Measurements from ENCODE around the gene GUF1. TPM values are rescaled to one million over a fixed set of nuclear protein-coding genes. Genes with fewer than 3 reads are reported as not detected.

The GUF1 gene, protein sequence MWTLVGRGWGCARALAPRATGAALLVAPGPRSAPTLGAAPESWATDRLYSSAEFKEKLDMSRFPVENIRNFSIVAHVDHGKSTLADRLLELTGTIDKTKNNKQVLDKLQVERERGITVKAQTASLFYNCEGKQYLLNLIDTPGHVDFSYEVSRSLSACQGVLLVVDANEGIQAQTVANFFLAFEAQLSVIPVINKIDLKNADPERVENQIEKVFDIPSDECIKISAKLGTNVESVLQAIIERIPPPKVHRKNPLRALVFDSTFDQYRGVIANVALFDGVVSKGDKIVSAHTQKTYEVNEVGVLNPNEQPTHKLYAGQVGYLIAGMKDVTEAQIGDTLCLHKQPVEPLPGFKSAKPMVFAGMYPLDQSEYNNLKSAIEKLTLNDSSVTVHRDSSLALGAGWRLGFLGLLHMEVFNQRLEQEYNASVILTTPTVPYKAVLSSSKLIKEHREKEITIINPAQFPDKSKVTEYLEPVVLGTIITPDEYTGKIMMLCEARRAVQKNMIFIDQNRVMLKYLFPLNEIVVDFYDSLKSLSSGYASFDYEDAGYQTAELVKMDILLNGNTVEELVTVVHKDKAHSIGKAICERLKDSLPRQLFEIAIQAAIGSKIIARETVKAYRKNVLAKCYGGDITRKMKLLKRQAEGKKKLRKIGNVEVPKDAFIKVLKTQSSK
- total RNA-seq: 21.3 and 22.9 TPM in 2 replicates

DNA sequence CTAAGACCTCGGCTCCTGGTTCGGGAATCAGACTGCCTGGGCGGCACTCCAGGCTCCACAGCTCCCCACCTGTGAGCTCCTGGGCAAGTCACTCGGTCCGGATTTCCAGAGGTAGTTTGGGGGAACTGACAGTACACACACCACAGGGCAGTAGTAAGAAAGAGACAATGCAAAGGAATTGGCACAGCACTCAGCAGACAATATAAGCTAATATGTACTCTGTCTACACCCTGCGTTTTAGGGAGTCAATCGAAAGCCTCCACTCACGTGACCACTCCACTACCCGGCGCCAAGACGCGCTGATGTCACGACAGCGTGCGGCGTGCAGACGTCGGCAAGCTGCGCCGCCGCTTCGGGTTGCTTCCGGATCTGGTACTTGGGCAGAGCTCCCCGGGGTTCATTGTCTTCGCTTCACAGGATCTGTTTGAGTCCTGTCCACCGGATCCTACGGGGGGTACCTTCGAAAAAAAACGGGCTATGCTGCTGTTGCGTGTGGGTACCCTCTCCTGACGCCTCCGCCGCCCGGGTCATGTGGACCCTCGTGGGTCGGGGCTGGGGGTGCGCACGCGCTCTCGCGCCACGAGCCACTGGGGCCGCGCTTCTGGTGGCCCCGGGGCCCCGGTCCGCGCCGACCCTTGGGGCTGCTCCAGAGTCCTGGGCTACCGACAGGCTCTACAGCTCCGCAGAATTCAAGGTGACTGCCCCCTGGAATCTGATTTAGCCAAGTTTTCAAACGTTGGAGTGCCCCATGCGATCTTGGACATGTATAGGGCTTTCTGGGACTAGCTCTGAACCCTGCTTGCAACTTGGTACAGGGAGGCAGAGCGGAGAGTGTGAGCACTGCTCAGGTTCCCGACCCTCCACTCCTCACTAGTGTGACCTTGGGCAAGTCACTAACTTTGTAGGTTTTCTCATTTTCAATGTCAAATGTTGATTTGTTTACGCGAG is at the start of gene GUF1:
TSS of gene GUF1 (plus strand) at position 327 of the 948 bp plus-strand sequence. CDS start at position 530, 203 bp downstream.
- no peak for TF ChIP-seq CTCF (IDR thresholded peaks at IDR 0.05; ENCODE audit: insufficient read depth, low read depth, low read length)

DNA sequence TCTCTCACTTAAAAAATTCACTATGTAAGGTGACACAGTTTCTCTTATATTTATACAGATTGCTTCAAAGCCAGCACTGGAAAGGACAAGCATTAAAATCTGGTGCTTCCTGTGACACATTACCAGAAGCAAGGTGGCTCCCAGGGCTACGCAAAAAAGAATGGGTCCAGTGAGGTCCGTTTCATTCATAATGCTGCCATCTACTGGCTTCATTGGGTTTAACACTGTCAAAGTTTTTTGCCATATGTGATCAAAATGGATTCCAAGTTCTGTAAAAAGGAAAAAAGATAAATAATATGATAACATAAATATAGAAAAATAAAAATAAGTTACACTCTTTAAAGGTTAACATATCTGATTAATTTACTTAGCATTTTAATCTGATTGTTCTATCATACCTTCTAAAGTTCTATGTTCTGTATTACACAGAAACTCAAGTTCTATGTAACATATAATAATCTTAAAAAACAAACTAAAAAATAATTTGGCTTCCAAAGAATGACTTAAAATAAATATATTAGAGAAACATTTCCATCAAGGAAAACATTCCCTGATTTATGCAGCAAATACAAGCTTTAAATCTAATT is 48.8 kb upstream of the GUF1 start:
- H3K4me3 ChIP-seq (ENCODE audit: low read depth, low read length): no peak overlapping the region
- peak; percentile 73 for TF ChIP-seq CTCF (IDR thresholded peaks at IDR 0.05; ENCODE audit: insufficient read depth, low read depth, low read length)
- peak; percentile 43 for DNase-seq (ENCODE audit: low read depth)

More for the DNA sequence above, at the start of gene GUF1:
- peak; percentile 88 for DNase-seq (ENCODE audit: low read depth)
- H3K4me3 ChIP-seq (ENCODE audit: low read depth, low read length): peak within 1 kb of the TSS; percentile 96

DNA sequence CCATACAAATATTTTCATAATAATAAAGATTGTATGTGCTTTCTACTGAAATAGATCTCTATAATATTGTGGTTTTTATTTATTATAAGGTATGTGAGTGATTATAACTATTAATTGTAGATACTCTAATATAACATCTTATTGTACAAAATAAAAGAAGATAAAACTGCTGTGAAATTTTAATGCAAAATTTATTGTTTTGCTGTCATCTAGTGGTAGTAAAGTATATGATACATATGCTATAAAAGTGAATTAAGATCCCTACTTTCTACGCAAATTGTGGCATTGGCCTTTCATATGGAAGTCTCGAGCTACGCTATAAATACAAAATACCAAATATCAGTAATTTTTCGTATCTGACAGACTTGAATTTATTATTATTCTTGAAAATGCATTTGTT is 46.1 kb upstream of the GUF1 start:
- TF ChIP-seq CTCF (IDR thresholded peaks at IDR 0.05; ENCODE audit: insufficient read depth, low read depth, low read length): no peak
- DNase-seq (ENCODE audit: low read depth): no peak
- no peak overlapping the region for H3K4me3 ChIP-seq (ENCODE audit: low read depth, low read length)

DNA sequence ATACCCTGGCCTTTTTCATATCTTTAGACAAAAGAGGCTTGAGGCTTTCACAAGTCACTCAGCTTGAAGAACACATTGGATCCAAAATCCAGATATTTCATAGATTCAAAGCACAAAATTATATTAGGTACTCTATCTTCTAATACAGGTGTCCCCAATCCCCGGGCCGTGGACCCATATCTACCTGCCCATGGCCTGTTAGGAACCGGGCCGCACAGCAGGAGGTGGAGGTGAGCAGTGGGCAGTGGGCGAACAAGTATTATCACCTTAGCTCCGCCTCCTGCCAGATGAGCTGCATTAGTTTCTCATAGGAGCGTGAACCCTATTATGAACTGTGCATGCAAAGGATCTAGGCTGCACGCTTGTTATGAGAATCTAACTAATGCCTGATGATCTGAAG is 45.5 kb upstream of the GUF1 start:
- DNase-seq (ENCODE audit: low read depth): no peak
- H3K4me3 ChIP-seq (ENCODE audit: low read depth, low read length): no peak overlapping the region
- no peak for TF ChIP-seq CTCF (IDR thresholded peaks at IDR 0.05; ENCODE audit: insufficient read depth, low read depth, low read length)

GRCh38 chr4:44638091-44638490 is 40.1 kb upstream of the GUF1 start:
- no peak for TF ChIP-seq CTCF (IDR thresholded peaks at IDR 0.05; ENCODE audit: insufficient read depth, low read depth, low read length)
- no peak overlapping the region for H3K4me3 ChIP-seq (ENCODE audit: low read depth, low read length)
- DNase-seq (ENCODE audit: low read depth): no peak

- H3K4me3 ChIP-seq (ENCODE audit: low read depth, low read length): no peak overlapping the region
- TF ChIP-seq CTCF (IDR thresholded peaks at IDR 0.05; ENCODE audit: insufficient read depth, low read depth, low read length): no peak
- DNase-seq (ENCODE audit: low read depth): no peak
Observed at GRCh38 chr4:44646151-44646550, 32.1 kb upstream of the GUF1 start.
